HFFc6 (cell line): ENCODE measurements around the gene C19orf73. TPM values are rescaled to one million over a fixed set of nuclear protein-coding genes. Genes with fewer than 3 reads are reported as not detected.

Source experiments
- DNase-seq: peaks from one replicate; pipeline ENCODE4 v3.0.0-alpha.2; 2018
- H3K27ac Mint-ChIP-seq: 2 replicates; pipeline ENCODE4 v1.8.0; 2020; ENCODE audit warnings: mild to moderate bottlenecking, mixed read lengths
- H3K27me3 Mint-ChIP-seq: 2 replicates; pipeline ENCODE4 v1.8.0; 2021; ENCODE audit warnings: mild to moderate bottlenecking, moderate library complexity, mixed read lengths; ENCODE audit not compliant: insufficient read depth
- H3K36me3 Mint-ChIP-seq: 2 replicates; pipeline ENCODE4 v1.8.0; 2021; ENCODE audit warnings: low read depth, mixed read lengths
- H3K4me1 Mint-ChIP-seq: 2 replicates; pipeline ENCODE4 v1.8.0; 2020; ENCODE audit warnings: low read depth, mixed read lengths
- H3K4me3 Mint-ChIP-seq: 2 replicates; pipeline ENCODE4 v1.8.0; 2020; ENCODE audit warnings: mild to moderate bottlenecking, moderate library complexity, mixed read lengths
- H3K9me3 Mint-ChIP-seq: 2 replicates; pipeline ENCODE4 v1.8.0; 2020; ENCODE audit warnings: mild to moderate bottlenecking, mixed read lengths
- CTCF ChIP-seq: fragments of 200-600 bp; sonication (generic); IDR thresholded peaks from 2 replicates; pipeline ENCODE4 v1.5.0; 2021; ENCODE audit warnings: antibody characterized with exemption, mild to moderate bottlenecking
- total RNA-seq, 6 experiments: library from RNA; stranded (reverse); fragmentation: NEBNext Ultra II Directional; extraction: Animal tissue kit (Norgen Biotek cat#: 25700); gene quantifications; 2 replicates in 1 of 6; 3 replicates in 5 of 6; pipeline ENCODE4 v1.2.3, GENCODE V29; 2021

C19orf73 gene
- total RNA-seq, 6 experiments from 2014 or later, result 0.60 to 1.1 (median 0.71) TPM

GRCh38 chr19:49073514-49074378, 45.2 kb downstream of the C19orf73 start:
- Mint-ChIP-seq H3K36me3 (peaks cover 27% of the 10 kb centered on the region), H3K9me3 (peaks cover 23% of the 10 kb centered on the region), H3K4me1 (peaks cover 27% of the 10 kb centered on the region), H3K27me3 (peaks cover 19% of the 10 kb centered on the region), H3K27ac (no peak overlapping the region), H3K4me3 (peak overlapping the region; percentile 78; the same call in 1 of the 2 replicates)
- no peak for DNase-seq
- TF ChIP-seq CTCF, result peak; percentile 49

- TF ChIP-seq CTCF, result no peak
- peaks cover 34% of the 10 kb centered on the region for H3K4me1 Mint-ChIP-seq
- no peak overlapping the region for H3K27ac Mint-ChIP-seq
- H3K36me3 Mint-ChIP-seq, result peaks cover 34% of the 10 kb centered on the region
- peaks cover 19% of the 10 kb centered on the region for H3K27me3 Mint-ChIP-seq
- DNase-seq, result no peak
- peaks cover 24% of the 10 kb centered on the region for H3K9me3 Mint-ChIP-seq
- H3K4me3 Mint-ChIP-seq, result no peak overlapping the region
Observed at GRCh38 chr19:49071860-49072547, 46.9 kb downstream of the C19orf73 start.

GRCh38 chr19:49070416-49070815, 48.5 kb downstream of the C19orf73 start:
- Mint-ChIP-seq H3K36me3 (peaks cover 34% of the 10 kb centered on the region), H3K4me3 (no peak overlapping the region), H3K27me3 (peaks cover 25% of the 10 kb centered on the region), H3K4me1 (peaks cover 38% of the 10 kb centered on the region), H3K9me3 (peaks cover 24% of the 10 kb centered on the region), H3K27ac (no peak overlapping the region)
- no peak for DNase-seq
- no peak for TF ChIP-seq CTCF

GRCh38 chr19:49069026-49069425, 49.9 kb downstream of the C19orf73 start:
- Mint-ChIP-seq H3K27me3 (peaks cover 29% of the 10 kb centered on the region), H3K4me1 (peaks cover 39% of the 10 kb centered on the region), H3K9me3 (peaks cover 24% of the 10 kb centered on the region), H3K36me3 (peaks cover 34% of the 10 kb centered on the region), H3K27ac (peak overlapping the region; percentile 62; the same call in 1 of the 2 replicates), H3K4me3 (no peak overlapping the region)
- peak; percentile 42 for DNase-seq
- no peak for TF ChIP-seq CTCF

Other genes with a start within 250 kb of the C19orf73 start
- 10 to 100 TPM; 70.2 to 97.3 (median 89.6) TPM for gene PPP1R15A, start 246.7 kb downstream of the C19orf73 start, total RNA-seq
- gene TULP2, start 220.4 kb downstream of the C19orf73 start, total RNA-seq, result under 1 TPM in 1 of 6 experiments, not detected in 5; 0.38 TPM
- 100 to 1,000 TPM; 129 to 160 (median 152) TPM for gene NUCB1, start 218.8 kb downstream of the C19orf73 start, total RNA-seq
- gene DHDH, start 185.4 kb downstream of the C19orf73 start, total RNA-seq, result not detected
- 100 to 1,000 TPM; 223 to 260 (median 244) TPM for gene BAX, start 164.3 kb downstream of the C19orf73 start, total RNA-seq
- 1,000 to 10,000 TPM; 2,438 to 4,450 (median 3,824) TPM for gene FTL, start 153.8 kb downstream of the C19orf73 start, total RNA-seq
- gene GYS1, start 125.8 kb downstream of the C19orf73 start, total RNA-seq, result 10 to 100 TPM; 76.0 to 90.8 (median 87.5) TPM
- gene RUVBL2, start 125.3 kb downstream of the C19orf73 start, total RNA-seq, result 100 to 1,000 TPM; 131 to 161 (median 159) TPM
- gene LHB, start 102.1 kb downstream of the C19orf73 start, total RNA-seq, result under 1 TPM in 1 of 6 experiments, not detected in 5; 0.46 TPM
- not detected for gene CGB3, start 94.8 kb downstream of the C19orf73 start, total RNA-seq
- under 1 TPM in 1 of 6 experiments, not detected in 5; 0.55 TPM for gene CGB2, start 87.3 kb downstream of the C19orf73 start, total RNA-seq
- 1 to 10 TPM in 1 of 6 experiments, under 1 TPM in 1, not detected in 4; 0.38 to 1.0 TPM for gene CGB1, start 82.2 kb downstream of the C19orf73 start, total RNA-seq
- gene CGB5, start 75.3 kb downstream of the C19orf73 start, total RNA-seq, result under 1 TPM in 2 of 6 experiments, not detected in 4; 0.23 to 0.75 TPM
- gene CGB8, start 70.0 kb downstream of the C19orf73 start, total RNA-seq, result 1 to 10 TPM in 4 of 6 experiments, under 1 TPM in 1, not detected in 1; 0.83 to 3.8 (median 3.7) TPM
- gene CGB7, start 61.4 kb downstream of the C19orf73 start, total RNA-seq, result 1 to 10 TPM in 4 of 6 experiments, under 1 TPM in 2; 0.36 to 2.2 (median 2.1) TPM
- 1 to 10 TPM in 2 of 6 experiments, under 1 TPM in 2, not detected in 2; 0.82 to 1.5 (median 1.1) TPM for gene NTF4, start 54.3 kb downstream of the C19orf73 start, total RNA-seq
- gene KCNA7, start 46.4 kb downstream of the C19orf73 start, total RNA-seq, result not detected
- 100 to 1,000 TPM; 134 to 164 (median 156) TPM for gene SNRNP70, start 33.7 kb downstream of the C19orf73 start, total RNA-seq
- 10 to 100 TPM in 4 of 6 experiments, 1 to 10 TPM in 2; 9.3 to 12.7 (median 10.2) TPM for gene LIN7B, start 4.8 kb downstream of the C19orf73 start, total RNA-seq
- gene PPFIA3, start 401 bp upstream of the C19orf73 start, total RNA-seq, result 1 to 10 TPM; 1.9 to 2.4 (median 2.3) TPM
- not detected for gene HRC, start 36.3 kb upstream of the C19orf73 start, total RNA-seq
- gene TRPM4, start 38.6 kb upstream of the C19orf73 start, total RNA-seq, result 10 to 100 TPM; 25.5 to 32.5 (median 30.5) TPM
- under 1 TPM in 5 of 6 experiments, not detected in 1; 0.26 to 0.53 (median 0.40) TPM for gene SLC6A16, start 206.0 kb upstream of the C19orf73 start, total RNA-seq
- not detected for gene CD37, start 216.3 kb upstream of the C19orf73 start, total RNA-seq
- gene TEAD2, start 243.3 kb upstream of the C19orf73 start, total RNA-seq, result 10 to 100 TPM; 16.5 to 23.1 (median 20.8) TPM
- gene DKKL1, start 244.7 kb upstream of the C19orf73 start, total RNA-seq, result not detected